SK-N-DZ (cell line): ENCODE measurements around the gene LUC7L3. TPM values are rescaled to one million over a fixed set of nuclear protein-coding genes. Genes with fewer than 3 reads are reported as not detected.
A peak's percentile ranks its signal among the peaks of the same experiment; 100 is the strongest.
"Not testable (repeated sequence)": the region's sequence is repeated elsewhere in the genome, so short reads cannot be mapped to it uniquely, and the experiment has no call there.

Source experiments
- DNase-seq: peaks from one replicate; pipeline ENCODE4 v3.0.0-alpha.2; 2015; ENCODE audit warnings: low spot score
- polyA plus RNA-seq, 2 experiments: library from polyadenylated mRNA; depleted of rRNA; stranded (reverse); fragments of >200 nt; gene quantifications; 2 replicates each; pipeline ENCODE4 v1.2.3, GENCODE V29; 2014

LUC7L3 gene, protein sequence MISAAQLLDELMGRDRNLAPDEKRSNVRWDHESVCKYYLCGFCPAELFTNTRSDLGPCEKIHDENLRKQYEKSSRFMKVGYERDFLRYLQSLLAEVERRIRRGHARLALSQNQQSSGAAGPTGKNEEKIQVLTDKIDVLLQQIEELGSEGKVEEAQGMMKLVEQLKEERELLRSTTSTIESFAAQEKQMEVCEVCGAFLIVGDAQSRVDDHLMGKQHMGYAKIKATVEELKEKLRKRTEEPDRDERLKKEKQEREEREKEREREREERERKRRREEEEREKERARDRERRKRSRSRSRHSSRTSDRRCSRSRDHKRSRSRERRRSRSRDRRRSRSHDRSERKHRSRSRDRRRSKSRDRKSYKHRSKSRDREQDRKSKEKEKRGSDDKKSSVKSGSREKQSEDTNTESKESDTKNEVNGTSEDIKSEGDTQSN
- polyA plus RNA-seq (2014; cell fraction: cytosol; rRNA removed): 165 and 184 TPM in 2 replicates
- 1,147 and 2,499 TPM in 2 replicates for polyA plus RNA-seq (2014; cell fraction: nucleus; rRNA removed)

DNA sequence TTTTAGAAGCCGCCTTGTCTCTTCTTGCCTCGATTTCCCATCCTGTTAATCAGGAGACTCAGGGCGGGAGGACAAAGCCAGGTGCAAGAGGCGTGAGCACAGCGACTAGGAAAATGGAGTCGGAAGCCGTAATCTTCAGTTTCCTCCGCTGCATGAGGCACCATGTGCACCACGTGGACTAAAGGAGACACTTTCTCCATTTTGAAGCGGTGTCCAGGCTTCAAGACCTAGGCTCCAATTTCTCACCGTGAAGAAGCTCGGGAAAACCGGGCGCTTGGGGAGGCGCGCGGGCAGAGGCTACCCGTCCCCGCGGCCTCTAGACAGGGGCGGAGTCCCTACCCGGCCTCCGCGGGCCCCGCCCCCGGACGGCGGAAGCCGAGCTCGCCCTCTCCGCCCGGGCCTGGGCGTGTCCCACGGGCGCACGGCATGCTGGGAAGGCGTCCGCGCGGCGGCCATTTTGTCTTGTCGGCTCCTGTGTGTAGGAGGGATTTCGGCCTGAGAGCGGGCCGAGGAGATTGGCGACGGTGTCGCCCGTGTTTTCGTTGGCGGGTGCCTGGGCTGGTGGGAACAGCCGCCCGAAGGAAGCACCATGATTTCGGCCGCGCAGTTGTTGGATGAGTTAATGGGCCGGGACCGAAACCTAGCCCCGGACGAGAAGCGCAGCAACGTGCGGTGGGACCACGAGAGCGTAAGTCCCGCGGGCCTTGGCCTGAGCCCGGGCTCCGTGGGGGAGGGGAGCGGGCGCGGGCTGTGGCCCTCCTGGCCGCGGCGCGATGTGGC lies at the start of gene LUC7L3:
Gene LUC7L3, plus strand, starts transcription at position 460 of the 780 bp plus-strand sequence. Its CDS starts 130 bp downstream, at position 590.
- DNase-seq: peak; percentile 96

DNA sequence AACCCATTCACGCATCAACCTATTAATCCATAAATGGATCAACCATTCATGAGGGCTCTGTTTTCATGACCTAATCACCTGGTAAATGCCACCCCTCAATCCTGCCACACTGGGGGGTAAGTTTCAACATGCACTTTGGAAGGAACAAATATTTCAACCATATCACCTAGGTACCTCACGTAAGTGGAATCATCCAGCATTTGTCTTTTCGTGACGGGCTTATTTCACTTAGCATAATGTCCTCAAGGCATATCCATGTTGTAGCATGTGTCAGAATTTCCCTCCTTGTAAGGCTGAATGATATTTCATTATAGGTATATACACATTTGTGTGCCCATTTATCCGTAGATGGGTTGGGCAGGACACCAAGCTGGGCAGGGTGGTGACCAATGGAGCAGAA lies 47.3 kb upstream of the LUC7L3 start:
- no peak for DNase-seq

DNA sequence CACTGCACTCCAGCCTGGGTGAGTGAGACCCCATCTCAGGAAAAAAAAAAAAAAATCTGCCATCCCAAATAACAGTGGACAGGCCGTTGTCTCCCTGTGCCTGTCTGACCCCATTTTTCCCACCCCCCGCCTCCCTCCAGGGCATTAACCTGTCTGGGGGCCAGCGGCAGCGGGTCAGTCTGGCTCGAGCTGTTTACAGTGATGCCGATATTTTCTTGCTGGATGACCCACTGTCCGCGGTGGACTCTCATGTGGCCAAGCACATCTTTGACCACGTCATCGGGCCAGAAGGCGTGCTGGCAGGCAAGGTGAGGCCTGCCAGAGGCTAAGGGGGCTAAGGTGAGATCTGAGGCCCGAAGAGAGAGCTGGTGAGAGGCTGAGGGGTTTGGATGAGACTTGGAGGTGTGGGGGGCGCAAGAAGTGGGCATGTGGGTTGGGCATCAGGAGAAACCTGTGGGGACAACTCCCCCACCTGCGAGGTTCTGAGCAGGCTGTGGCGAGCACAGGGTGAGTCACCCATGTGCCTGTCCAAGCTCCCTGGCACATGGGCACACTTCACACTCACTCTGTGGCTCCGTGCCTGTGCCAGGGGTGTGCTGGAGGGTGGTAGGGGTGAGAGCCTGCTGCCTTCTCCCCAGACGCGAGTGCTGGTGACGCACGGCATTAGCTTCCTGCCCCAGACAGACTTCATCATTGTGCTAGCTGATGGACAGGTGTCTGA lies 46.4 kb upstream of the LUC7L3 start:
- DNase-seq: no peak

DNA sequence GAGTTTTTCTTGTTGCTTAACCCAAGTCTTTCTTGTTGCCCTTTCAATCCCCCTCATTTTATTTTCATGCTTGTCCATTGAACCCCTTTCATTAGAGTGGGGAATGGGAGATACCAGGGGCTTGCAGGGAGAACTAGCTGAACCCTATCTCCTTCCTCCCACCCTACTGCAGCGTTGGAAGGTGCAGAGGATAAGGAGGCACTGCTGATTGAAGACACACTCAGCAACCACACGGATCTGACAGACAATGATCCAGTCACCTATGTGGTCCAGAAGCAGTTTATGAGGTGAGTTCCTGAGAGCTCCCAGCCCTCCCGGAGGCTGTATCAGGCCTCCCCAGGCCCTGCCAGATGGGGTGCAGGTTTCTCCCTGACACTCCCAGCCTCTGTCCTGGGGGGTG lies 44.2 kb upstream of the LUC7L3 start:
- DNase-seq: no peak

DNA sequence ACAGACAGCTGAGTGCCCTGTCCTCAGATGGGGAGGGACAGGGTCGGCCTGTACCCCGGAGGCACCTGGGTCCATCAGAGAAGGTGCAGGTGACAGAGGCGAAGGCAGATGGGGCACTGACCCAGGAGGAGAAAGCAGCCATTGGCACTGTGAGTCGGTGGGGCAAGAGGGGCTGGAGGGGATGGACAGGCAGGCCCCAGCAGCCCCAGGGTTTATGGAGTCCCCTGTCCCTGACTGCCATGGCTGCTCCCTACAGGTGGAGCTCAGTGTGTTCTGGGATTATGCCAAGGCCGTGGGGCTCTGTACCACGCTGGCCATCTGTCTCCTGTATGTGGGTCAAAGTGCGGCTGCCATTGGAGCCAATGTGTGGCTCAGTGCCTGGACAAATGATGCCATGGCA lies 43.8 kb upstream of the LUC7L3 start:
- no peak for DNase-seq

DNA sequence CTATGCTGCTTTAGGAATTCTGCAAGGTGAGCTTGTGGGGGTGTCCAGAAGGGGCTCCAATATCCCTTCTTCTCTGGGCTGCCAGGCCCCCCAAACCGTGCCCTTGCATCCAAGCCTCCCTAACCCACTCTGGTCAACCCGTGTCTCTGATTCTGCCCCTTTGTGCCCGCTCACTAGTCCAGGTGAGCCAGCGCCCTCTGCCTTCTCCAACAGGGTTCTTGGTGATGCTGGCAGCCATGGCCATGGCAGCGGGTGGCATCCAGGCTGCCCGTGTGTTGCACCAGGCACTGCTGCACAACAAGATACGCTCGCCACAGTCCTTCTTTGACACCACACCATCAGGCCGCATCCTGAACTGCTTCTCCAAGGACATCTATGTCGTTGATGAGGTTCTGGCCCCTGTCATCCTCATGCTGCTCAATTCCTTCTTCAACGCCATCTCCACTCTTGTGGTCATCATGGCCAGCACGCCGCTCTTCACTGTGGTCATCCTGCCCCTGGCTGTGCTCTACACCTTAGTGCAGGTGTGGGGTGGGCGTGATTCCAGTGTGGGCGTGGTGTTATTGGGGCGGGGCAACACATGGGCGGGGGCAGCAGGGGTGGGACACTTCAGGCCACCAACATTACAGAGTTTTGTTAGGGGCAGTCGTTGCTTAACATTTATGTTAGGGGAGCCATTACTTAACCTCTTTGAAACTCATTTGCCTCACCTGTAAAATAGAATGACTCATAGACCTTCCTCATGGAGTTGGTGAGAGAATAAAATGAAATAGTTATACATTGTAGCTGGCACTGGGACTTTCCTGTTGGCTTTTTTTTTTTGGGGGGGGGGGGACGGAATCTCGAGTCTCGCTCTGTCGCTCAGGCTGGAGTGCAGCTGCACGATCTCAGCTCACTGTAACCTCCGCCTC lies 43.1 kb upstream of the LUC7L3 start:
- DNase-seq: no peak

DNA sequence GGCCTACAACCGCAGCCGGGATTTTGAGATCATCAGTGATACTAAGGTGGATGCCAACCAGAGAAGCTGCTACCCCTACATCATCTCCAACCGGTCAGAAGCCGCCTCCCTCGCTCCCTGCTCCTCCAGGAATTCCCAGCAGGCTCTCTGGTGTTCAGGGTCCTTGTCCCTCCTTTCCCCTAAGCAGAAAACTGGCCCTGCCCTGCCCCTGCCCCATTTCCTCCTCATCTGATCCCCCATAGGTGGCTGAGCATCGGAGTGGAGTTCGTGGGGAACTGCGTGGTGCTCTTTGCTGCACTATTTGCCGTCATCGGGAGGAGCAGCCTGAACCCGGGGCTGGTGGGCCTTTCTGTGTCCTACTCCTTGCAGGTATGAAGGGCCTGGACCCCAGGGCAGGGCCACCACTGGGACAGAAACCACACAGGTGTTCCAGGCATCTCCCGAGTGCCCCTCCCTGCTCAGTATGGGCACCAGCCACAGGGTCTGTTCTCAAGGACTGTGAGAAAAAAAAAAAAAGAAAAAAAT lies 41.5 kb upstream of the LUC7L3 start:
- DNase-seq: no peak

DNA sequence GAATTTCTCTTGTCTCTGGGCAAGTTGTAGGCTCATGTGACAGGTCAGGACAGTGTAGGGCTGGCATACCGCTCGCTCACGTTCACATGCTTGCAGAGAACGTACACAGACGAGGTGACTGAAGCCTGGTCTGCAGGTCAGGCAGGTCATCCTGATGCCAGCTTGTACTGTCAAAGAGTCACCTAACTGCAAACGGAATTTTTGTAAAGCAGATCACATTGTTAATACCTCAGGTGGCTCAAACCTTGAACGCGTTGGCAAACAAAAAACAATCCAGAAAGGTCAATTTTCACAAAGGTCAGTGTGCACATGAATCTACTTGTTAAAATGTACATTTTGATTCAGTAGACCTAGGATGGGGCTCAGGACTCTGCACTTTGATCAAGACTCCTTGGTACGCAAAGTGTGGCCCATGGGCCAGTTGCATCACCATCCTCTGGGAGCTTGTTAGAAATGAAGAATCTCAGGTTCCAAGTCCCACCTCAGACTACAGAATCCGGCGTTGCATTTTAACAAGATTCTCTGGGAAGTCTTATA lies 40.3 kb upstream of the LUC7L3 start:
- DNase-seq: no peak

DNA sequence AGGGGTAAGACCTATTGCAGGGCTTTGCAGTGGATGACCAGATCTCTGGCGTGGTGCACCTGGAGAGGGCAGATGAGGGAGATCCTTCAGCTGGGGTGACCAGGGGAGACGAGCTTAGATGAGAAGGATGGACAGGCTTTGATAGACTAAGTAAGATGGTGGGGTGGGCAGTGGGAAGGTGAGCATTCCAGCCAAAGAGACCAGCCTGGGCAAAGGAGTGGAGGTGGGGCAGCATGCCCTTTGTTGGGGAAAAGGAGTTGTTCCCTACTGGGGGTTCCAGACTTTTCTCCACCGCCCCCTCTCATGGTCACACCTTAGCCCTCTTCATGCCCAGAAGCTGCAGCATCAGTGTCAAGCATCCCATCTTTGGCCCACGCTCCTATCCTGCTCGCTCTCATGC lies 39.3 kb upstream of the LUC7L3 start:
- no peak for DNase-seq

DNA sequence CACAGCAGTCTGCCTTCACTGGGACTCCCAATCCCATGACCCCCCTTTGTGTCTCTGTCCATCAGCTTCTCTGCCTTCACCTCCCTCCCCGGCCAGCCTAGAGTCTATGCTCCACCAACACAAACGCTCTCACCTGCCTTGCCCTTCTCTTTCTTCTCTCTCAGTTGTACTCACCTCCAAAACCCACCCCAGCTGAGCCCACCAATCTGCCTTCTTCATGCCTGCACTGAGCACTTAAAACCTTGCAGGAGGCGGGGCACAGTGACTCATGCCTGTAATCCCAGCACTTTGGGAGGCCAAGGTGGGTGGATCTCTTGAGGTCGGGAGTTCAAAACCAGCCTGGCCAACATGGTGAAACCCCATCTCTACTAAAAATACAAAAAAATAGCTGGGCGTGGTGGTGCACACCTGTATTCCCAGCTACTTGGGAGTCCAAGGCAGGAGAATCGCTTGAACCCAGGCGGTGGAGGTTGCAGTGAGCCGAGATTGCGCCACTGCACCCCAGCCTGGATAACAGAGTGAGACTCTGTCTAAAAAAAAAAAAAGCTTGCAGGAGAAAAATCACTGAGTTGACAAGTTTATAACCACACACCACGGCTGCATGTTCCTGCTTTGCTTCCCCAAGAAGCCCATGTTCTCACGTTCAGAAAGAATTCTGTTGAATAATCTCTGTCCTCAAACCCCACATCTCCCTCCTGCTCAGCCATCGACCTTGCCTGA lies 38.7 kb upstream of the LUC7L3 start:
- not testable (repeated sequence) for DNase-seq

DNA sequence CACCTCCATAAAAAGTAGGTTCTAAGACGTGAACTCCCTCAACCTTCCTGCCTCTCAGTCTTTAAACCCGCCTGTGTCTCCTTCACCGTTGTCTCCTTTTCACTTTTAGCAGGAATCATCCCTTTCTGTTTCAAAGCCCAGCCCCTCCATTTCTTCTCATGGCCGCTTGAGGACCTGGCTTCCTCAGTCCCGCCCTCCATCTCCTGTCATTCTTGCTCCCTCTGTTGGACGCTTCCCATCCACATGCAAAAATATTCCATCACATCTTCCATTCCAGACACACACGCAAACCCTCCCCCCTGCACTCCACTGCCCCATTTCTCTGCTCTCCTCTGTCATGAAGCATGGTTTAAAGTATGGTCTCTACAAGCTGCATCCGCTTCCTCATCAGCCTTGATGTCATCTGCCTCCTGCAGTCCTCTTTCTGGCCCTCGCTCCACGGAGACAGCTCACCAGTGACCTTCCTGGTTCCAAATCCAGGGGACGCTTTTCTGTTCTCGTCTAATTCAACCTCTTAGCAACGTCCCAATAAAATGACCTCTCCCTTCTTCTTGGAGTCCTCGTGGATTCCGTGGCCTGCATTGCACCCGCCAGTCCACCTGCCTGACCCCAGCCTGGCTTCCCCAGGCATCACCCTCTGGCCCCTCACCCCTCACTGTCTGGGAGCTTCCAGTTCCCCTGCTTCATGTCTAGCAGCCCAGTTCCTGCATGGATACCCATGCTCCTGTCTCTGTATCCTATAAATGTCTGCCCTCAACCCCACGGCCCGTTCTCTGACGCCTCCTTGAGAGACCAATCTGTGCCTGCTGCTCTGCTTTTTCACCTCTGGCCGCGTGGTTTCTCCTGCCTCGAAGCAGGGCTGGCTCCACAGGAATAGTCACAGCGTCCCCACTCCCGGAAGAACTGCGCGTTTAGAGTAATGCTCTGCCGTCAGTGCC lies 37.9 kb upstream of the LUC7L3 start:
- peak; percentile 83 for DNase-seq

DNA sequence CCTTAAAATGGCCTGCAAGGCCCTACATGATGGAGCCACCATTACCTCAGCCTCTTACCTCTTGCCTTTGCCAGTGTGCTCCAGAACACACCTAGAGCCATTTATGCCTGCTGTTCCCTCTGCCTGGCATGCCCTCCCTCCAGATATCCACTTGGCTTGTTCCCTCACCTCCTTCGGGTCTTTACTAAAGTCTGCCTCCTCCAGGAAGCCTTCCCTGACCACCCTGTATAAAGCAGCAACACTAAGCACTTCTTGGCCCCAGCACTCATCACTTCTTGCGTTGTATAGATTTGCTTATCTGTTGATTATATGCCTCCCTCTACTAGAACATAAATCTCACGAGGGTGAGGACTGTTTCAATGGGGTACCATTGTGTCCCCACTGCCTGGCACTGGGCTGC lies 37.0 kb upstream of the LUC7L3 start:
- no peak for DNase-seq

DNA sequence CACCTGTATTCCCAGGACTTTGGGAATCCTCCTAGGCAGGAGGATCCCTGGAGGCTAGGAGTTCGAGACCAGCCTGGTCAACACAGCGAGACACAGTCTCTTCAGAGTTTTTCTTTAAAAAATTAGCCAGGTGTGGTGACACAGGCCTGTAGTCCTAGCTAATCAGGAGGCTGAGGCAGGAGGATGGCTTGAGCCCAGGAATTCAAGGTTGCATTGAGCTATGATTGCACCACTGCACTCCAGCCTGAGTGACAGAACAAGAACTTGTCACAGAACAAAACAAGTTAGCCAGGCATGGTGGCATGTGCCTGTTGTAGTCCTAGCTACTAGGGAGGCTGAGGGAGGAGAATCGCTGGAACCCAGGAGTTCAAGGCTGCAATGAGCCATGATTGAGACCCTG lies 36.5 kb upstream of the LUC7L3 start:
- DNase-seq: no peak

DNA sequence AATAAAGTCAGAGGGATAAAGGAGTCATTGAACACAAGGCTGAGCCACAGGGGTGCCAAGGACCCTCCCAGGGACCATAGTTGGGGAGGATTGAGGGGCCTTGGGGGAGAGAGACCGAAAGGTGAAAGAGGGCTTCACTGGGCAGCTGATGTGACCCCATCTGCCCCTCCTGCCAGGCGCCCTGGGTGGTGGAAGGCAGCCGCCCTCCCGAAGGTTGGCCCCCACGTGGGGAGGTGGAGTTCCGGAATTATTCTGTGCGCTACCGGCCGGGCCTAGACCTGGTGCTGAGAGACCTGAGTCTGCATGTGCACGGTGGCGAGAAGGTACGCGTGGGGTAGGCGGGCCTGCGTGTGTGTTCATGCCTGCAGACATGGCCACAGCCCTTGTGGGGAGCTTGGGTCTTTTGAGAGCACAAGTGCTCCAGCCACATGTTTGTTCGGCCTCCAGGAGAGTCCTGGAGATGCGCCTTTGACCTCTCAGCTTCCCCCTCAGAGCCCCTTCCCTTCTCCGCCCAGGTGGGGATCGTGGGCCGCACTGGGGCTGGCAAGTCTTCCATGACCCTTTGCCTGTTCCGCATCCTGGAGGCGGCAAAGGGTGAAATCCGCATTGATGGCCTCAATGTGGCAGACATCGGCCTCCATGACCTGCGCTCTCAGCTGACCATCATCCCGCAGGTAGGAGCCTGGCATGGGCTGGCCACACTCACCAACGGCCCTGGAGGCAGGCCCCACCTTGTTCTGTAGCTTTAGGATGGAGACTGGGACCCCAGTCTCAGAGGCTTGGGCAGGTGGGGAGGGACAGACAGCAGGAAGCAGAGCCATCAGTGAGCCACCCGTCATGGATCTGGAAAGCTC lies 35.7 kb upstream of the LUC7L3 start:
- DNase-seq: no peak

DNA sequence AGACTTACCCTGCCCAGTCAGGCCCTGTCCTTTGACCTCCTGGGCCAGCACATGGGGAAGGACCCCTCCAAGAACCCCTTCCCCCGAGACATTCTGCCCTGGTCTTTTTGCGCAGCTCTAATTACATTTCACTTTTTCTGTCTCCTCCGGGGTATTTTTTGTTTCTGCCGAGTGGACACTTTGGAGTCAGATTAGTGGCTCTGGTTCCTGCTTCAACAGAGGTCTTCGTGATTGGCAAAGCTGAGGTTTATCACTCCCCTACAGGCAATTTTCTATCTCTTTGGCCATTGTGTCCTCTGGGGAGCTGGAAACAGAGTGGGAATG lies 35.2 kb upstream of the LUC7L3 start:
- DNase-seq: no peak

DNA sequence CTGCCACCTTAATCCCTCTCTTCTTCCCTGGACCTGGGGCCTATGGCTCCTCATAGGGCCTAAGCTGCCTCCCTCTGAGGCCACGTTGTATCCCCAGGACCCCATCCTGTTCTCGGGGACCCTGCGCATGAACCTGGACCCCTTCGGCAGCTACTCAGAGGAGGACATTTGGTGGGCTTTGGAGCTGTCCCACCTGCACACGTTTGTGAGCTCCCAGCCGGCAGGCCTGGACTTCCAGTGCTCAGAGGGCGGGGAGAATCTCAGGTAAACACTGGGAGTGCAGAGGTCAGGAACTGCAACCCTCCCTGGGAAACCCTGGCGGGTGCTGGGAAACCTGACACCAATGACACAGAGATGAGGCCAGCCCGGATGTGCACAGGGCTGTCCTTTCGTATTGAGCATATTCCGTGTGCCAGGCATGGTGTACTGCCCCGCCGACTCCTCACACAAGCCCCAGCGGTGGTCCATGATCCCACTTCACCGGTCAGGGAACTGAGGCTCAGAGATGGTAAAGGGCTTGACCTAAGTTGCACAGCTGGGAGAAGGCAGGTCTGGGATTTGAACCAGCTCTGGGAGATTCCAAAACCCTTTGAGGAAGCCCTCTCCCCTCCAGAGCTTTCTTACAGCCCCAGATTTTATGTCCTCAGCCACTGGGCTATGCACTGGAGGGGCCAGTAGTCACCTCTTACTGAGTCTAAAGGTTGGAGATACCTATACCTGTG lies 34.6 kb upstream of the LUC7L3 start:
- DNase-seq: no peak

DNA sequence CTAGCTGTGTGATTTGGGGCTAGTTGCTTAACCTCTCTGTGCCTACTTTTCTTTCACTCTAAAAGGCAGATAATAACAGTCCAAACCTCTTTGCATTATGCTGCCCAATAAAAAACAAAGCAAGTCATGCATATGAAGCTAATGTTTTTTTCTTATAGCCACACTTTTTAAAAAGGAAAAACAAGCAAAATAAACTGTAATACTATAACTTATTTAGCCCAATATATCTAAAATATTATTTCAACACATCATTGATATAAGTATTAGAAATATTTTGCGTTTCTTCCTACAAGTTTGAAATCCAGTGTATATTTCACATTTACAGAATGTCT lies 34.1 kb upstream of the LUC7L3 start:
- DNase-seq: no peak
